ENCODE measurements around the gene ATN1. TPM values are rescaled to one million over a fixed set of nuclear protein-coding genes. Genes with fewer than 3 reads are reported as not detected.

Gene ATN1
- total RNA-seq, 2 experiments from 2014 or later: 0.98 to 6.7 TPM

GRCh38 chr12:6980075-6980474, 52.3 kb downstream of the ATN1 start:
- Histone ChIP-seq H3K4me1 (ENCODE audit: insufficient read depth, low read length, poor library complexity, severe bottlenecking) (peaks cover 9% of the 10 kb centered on the region), H2AFZ (ENCODE audit: low read length) (no peak overlapping the region), H4K20me1 (ENCODE audit: insufficient read depth, low read length) (no peaks in the 10 kb centered on the region), H3K4me3 (ENCODE audit: low read depth, low read length, poor library complexity, severe bottlenecking) (no peak overlapping the region), H3K36me3 (ENCODE audit: insufficient read depth, low read length) (peaks cover 95% of the 10 kb centered on the region), H3K27ac (ENCODE audit: low read depth, low read length, poor library complexity, severe bottlenecking) (no peak overlapping the region), H3K79me2 (ENCODE audit: insufficient read depth, low read depth, low read length) (no peaks in the 10 kb centered on the region), H3K4me2 (ENCODE audit: low read length) (no peak overlapping the region), H3K9me2 (ENCODE audit: insufficient read depth, low read length) (no peaks in the 10 kb centered on the region), H3K9me3 (ENCODE audit: low read length) (no peaks in the 10 kb centered on the region)
- BruUV-seq (replicated peaks): no TSS peak
- intact Hi-C loops (cut with micrococcal nuclease; ENCODE audit: unreplicated experiment): no loop called here
- POLR2A ChIA-PET: no interaction called here
- TF ChIP-seq CTCF (conservative IDR thresholded peaks at IDR 0.05; ENCODE audit: low read length) (no peak), EZH2phosphoT487 (IDR thresholded peaks at IDR 0.05; ENCODE audit: borderline replicate concordance, low read depth, low read length) (no peak)
- CTCF ChIA-PET (ENCODE audit: unreplicated experiment): interaction anchor here (0.6 kb wide), 1 partner anchor 129 kb away, joined by 3 read pairs; no protein-coding TSS in a partner anchor
- no peak for DNase-seq (ENCODE audit: low spot score)

GRCh38 chr12:6980740-6981139, 53.0 kb downstream of the ATN1 start:
- Histone ChIP-seq H3K4me1 (ENCODE audit: insufficient read depth, low read length, poor library complexity, severe bottlenecking) (peaks cover 2% of the 10 kb centered on the region), H4K20me1 (ENCODE audit: insufficient read depth, low read length) (no peaks in the 10 kb centered on the region), H3K79me2 (ENCODE audit: insufficient read depth, low read depth, low read length) (no peaks in the 10 kb centered on the region), H2AFZ (ENCODE audit: low read length) (no peak overlapping the region), H3K9me3 (ENCODE audit: low read length) (no peaks in the 10 kb centered on the region), H3K9me2 (ENCODE audit: insufficient read depth, low read length) (no peaks in the 10 kb centered on the region), H3K36me3 (ENCODE audit: insufficient read depth, low read length) (peaks cover 94% of the 10 kb centered on the region), H3K4me3 (ENCODE audit: low read depth, low read length, poor library complexity, severe bottlenecking) (no peak overlapping the region), H3K27ac (ENCODE audit: low read depth, low read length, poor library complexity, severe bottlenecking) (no peak overlapping the region), H3K4me2 (ENCODE audit: low read length) (no peak overlapping the region)
- CTCF ChIA-PET (ENCODE audit: unreplicated experiment): no interaction called here
- POLR2A ChIA-PET: no interaction called here
- intact Hi-C loops (cut with micrococcal nuclease; ENCODE audit: unreplicated experiment): no loop called here
- BruUV-seq (replicated peaks): no TSS peak
- no peak for DNase-seq (ENCODE audit: low spot score)
- TF ChIP-seq EZH2phosphoT487 (IDR thresholded peaks at IDR 0.05; ENCODE audit: borderline replicate concordance, low read depth, low read length) (no peak), CTCF (conservative IDR thresholded peaks at IDR 0.05; ENCODE audit: low read length) (no peak)

- no peaks in the 10 kb centered on the region for H3K9me3 ChIP-seq (ENCODE audit: low read length)
- no peaks in the 10 kb centered on the region for H3K9me2 ChIP-seq (ENCODE audit: insufficient read depth, low read length)
- TF ChIP-seq EZH2phosphoT487 (IDR thresholded peaks at IDR 0.05; ENCODE audit: borderline replicate concordance, low read depth, low read length) (no peak), CTCF (conservative IDR thresholded peaks at IDR 0.05; ENCODE audit: low read length) (no peak)
- peaks cover 94% of the 10 kb centered on the region for H3K36me3 ChIP-seq (ENCODE audit: insufficient read depth, low read length)
- intact Hi-C loops (cut with micrococcal nuclease; ENCODE audit: unreplicated experiment): no loop called here
- no peak for DNase-seq (ENCODE audit: low spot score)
- no peaks in the 10 kb centered on the region for H3K79me2 ChIP-seq (ENCODE audit: insufficient read depth, low read depth, low read length)
- no peak overlapping the region for H3K4me2 ChIP-seq (ENCODE audit: low read length)
- POLR2A ChIA-PET: no interaction called here
- CTCF ChIA-PET (ENCODE audit: unreplicated experiment): no interaction called here
- H3K4me3 ChIP-seq (ENCODE audit: low read depth, low read length, poor library complexity, severe bottlenecking): no peak overlapping the region
- H2AFZ ChIP-seq (ENCODE audit: low read length): no peak overlapping the region
- no peaks in the 10 kb centered on the region for H3K4me1 ChIP-seq (ENCODE audit: insufficient read depth, low read length, poor library complexity, severe bottlenecking)
- H3K27ac ChIP-seq (ENCODE audit: low read depth, low read length, poor library complexity, severe bottlenecking): no peak overlapping the region
- BruUV-seq (replicated peaks): no TSS peak
- no peaks in the 10 kb centered on the region for H4K20me1 ChIP-seq (ENCODE audit: insufficient read depth, low read length)
Measured at GRCh38 chr12:6981152-6982052, 53.6 kb downstream of the ATN1 start.

Measured in OCI-LY7 (cell line).